G401 (cell line): ENCODE results near the gene SMAD6. TPM values are rescaled to one million over a fixed set of nuclear protein-coding genes. Genes with fewer than 3 reads are reported as not detected.

Source experiments
- DNase-seq: peaks from one replicate; pipeline ENCODE4 v3.0.0-alpha.2; 2015; ENCODE audit warnings: low spot score
- in situ Hi-C: cut with HindIII; loops from 2 replicates; pipeline ENCODE4 v1.10.0; 2016; ENCODE audit warnings: low sequenced_read_pairs, mixed read lengths
- total RNA-seq: library from RNA; depleted of rRNA; stranded (reverse); fragments of >200 nt; shearing (Covaris generic); gene quantifications from 2 replicates; pipeline ENCODE4 v1.2.3, GENCODE V29; 2014; rRNA removed

SMAD6 gene
- total RNA-seq: 84.0 and 102 TPM in 2 replicates

DNA sequence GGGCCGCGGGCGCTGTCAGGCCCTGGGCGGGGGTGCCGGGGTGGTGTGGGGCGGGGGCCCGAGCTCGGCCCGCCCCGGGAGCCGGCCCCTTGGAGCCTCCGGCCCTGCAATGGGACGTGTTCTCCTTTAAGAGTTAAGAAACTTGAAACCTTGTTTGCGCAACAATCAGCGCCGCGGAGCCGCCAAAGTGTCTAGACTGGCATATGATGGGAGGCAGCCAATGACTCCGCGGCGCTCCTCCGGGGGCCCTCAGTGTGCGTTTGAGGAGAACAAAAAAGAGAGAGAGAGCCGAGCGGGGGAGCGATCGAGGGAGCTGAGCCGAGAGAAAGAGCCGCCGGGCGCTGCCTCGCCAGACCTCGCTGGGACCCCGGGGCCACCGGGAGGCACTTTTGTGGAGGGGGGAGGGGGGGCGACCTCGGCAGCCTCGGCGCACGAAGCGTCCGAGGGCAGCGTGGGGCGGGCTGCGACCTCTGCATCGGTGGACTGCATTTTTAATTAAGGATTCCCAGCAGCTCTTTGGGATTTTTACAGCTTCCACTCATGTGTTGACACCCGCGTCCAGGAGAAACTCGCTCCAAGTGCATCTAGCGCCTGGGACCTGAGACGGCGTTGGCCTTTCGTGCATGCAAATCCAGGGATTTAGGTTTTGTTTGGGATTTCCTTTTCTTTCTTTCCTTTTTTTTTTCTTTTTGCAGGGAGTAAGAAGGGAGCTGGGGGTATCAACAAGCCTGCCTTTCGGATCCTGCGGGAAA, at the start of gene SMAD6:
TSS of gene SMAD6 (plus strand) at position 202 of the 752 bp plus-strand sequence. CDS start 1,023 bp downstream, outside the sequence.
- peak; percentile 80 for DNase-seq
- in situ Hi-C loops: no loop called here

DNA sequence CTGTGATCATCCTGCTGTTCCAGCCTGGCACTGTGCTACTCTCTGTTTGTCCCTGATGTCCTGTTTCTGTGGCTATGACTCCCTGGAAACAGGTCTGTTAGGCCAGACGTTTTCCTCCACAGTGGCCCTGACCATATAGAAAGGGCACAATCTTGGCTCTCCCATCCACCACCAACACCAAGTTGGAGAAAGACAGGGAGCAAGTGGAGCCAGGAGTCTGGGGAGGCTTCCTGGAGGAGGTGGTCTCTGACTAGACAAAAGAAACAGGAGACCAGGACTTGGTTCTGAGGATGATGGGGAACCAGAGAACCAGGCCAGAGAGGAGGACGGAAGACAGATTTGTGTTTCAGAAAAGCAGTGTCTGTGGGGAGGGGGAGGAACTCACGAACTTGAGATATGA, 49.2 kb upstream of the SMAD6 start:
- no peak for DNase-seq
- in situ Hi-C loops: no loop called here

DNA sequence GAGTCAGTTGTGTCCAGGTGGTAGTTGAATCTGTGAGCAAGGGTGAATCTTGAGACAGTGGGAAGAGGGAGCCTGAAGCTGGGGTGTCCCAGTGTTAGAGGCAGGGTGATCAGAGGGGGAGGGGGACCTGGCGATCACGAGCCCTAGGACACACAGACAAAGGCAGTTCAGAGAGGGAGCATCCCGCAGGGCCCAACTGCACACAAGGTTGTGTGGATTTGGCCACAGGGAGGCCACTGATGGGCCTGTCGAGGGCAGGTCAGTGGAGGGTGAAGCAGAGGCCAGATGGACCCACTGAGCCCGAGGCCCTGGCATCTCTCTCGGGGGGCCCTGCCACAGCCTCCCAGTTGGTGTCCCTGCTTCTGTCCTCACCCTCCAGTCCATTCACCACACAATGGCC, 48.6 kb upstream of the SMAD6 start:
- no peak for DNase-seq
- in situ Hi-C loops: no loop called here

DNA sequence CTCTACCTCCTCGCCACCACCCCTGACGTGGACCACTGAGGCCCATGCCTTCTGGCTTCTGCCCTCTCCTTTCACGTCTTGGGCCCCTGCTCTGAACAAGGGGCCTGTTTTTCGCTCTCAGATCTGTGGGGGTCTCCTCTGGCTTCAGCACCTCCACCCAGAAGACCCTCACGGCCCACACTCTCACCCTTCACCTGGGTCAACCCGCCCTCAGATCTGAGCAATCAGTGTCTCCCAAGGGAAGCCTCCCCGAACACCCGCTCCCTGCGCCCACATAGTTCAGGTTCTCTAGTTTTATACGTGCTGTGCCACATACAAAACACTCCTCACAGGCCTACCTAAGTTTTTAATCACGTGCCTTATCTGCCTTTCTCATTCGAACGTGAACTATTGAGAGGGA, 48.2 kb upstream of the SMAD6 start:
- in situ Hi-C loops: no loop called here
- no peak for DNase-seq

DNA sequence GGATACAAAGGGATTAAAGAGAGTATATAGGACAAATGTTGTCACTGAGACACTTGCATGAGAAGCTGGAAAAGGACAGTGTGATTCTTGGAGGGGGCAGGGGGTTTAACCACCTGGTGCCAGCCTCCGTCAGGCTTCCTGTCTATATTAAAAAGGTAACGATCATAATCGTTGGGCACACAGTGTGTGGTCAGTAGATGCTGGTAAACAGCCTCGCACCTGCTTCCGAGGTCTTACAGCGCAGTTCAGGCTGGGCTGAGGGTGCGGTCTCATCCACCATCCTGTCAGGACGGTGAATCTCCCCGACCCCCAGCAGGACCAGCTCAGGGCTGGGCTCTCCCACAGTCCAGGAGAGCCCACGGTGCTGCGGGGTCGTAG, 47.7 kb upstream of the SMAD6 start:
- in situ Hi-C loops: no loop called here
- DNase-seq: no peak

DNA sequence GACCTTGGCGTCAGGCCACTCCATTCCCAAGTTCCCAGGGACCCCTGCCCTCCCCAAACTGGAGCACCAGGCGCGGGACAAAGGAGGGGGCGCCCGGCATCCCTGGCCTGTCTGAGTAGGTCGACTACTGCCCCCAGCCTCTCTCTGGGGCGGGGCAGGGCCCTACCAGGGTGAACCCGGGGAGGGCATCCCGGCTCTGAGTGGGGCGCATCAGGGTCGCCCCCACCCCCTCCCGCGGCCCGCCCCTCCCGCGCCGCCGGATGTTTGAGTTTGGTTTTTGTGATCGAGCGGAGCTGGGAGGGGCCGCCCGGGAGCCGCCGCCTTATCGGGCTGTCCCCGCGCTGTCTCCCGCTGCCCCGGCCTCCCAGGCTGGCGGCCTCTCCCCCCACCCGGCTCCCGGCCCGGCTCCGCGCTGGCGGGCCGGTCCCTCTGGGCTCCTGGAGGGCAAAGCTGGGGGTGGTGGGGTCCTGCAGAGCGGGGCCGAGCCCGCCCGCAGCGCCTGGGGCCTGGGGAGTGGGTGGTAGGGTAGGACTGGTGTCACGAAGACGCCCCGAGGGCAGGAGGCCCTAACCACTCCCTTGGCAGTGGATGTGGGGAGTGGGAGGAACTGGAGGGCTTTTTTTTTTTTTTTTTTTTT, 47.2 kb upstream of the SMAD6 start:
- in situ Hi-C loops: no loop called here
- DNase-seq: no peak

DNA sequence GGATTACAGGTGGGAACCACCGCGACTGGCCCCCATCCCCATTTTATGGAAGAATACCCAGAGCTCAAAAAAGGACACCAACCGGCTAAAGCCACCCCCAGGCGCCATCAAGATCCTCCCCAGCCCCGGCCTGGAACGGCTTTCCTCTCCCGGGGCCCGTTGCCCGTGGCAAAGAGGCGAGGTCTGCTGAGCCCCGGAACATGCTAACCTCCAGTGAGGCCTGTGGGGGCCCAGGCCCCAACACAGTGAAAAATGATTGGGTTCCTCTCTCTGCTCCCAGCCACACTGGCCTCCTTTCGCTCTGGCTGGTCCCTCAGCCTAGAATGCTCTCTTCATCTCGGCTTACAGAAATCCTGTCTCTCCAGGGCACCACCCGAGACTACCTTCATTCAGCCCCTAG, 46.5 kb upstream of the SMAD6 start:
- DNase-seq: no peak
- in situ Hi-C loops: no loop called here

DNA sequence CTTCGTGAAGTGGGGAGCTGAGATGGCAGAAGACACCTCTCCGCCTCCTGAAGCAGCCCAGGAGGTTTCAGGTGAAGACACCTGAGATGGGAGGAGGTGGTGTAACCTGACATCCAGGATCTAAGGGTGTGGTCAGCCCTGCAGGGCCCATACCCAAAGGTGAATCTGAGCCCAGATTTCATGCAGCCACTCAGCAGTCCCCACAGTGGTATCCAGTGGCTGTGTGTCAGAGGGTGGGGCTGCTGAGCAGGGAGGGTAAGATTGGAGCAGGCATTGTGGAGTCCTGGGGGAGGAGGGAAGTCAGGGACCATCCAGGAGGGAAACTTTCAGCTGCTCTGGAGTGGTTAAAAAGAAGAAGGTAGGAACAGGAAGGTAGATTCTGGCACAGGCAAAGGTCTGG, 46.0 kb upstream of the SMAD6 start:
- in situ Hi-C loops: no loop called here
- no peak for DNase-seq

DNA sequence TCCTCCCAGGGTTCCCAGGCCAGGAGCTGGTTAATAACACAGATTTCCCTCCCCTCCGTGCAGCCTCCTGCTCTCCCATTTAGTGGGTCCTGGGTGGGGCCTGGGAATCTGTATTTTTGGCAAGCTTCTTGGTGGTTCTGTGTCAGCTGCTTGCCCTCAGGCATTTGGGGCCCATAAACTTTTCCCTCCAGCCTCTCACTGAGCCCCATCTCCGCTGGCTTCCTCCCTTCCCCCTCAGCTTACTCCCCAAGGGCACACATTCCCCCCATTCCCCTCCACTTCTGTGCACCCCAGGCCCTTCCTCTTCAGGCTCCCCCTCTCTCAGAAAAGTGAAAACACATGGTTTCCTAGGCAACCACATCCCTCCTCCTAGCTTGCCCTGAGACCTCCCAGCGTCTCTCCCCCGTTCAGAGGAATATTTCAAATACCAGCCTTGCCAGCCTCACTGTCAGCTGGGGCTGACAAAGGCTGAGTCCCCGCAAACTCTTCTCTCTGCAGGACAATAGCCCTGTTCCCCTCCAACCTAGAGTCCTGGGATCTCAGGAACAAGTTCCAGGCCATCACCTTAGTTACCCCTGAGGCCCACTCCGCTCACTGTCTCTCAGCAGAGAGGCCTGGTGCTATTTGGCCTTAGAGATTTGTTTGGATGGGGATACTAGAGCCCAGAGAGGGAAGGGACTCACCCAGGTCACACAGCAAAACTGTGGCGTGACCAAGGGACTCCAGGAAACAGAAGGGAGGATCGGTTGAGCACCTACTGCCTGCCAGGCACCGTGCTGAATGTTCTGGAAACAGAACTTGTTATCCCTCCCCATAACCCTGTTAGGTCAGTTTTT, 44.6 kb upstream of the SMAD6 start:
- DNase-seq: no peak
- in situ Hi-C loops: no loop called here

DNA sequence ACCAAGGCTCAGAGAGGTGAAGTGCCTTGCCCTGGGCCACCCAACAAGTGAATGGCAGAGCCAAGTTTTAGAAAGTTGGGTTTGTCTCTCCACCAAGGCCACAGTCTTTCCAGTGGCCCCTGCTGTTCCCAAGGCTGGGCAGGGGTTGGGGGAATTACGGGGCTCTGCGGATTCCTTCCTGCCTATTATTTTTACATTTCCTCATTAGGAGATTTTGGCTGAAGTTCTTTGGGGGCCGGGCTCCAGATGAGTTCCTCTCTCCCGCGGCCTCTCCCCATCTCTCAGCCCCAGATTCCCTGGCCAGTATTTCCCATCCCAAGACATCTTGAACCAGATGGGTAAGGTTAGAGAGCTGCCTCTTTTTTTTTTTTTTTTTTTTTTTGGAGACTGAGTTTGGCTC, 44.0 kb upstream of the SMAD6 start:
- in situ Hi-C loops: no loop called here
- no peak for DNase-seq

DNA sequence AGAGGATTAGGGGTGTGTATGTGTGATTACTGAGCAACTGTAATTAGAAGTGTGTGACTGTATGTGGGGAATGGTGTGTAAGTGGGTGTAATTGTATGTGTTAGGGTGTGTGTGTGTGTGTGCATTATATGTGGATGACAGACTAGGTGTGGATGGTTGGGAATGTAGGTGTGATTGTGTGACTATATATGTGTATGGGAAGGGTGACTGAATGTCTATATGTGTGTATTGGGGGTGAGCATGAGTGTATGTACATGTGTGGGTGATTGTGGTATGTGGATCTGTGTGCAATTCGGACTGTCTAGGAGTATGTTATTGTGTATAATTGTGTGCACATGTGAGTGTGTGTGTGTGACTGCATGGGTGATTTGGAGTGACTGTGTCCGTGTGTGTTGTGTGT, 43.2 kb upstream of the SMAD6 start:
- DNase-seq: no peak
- in situ Hi-C loops: no loop called here

DNA sequence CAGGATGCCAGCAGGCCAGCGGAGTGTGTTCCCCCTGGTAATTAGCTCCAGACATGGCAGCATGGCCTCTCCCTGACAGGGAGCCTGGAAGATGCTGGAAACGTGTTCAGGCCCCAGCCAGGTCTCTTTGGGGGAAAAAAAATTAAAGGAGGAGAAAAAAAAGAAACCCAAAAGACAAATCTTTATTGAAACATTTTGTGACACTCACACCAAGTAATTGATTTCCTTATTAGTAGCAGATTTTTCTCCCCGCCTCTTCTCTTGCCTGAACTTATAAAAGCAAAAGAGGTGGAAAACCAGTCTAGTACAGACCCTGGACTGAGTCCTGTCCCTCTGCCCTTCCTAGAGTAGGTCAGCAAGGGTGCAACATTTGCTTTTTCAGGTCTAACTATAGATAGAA, 42.7 kb upstream of the SMAD6 start:
- in situ Hi-C loops: no loop called here
- DNase-seq: no peak

DNA sequence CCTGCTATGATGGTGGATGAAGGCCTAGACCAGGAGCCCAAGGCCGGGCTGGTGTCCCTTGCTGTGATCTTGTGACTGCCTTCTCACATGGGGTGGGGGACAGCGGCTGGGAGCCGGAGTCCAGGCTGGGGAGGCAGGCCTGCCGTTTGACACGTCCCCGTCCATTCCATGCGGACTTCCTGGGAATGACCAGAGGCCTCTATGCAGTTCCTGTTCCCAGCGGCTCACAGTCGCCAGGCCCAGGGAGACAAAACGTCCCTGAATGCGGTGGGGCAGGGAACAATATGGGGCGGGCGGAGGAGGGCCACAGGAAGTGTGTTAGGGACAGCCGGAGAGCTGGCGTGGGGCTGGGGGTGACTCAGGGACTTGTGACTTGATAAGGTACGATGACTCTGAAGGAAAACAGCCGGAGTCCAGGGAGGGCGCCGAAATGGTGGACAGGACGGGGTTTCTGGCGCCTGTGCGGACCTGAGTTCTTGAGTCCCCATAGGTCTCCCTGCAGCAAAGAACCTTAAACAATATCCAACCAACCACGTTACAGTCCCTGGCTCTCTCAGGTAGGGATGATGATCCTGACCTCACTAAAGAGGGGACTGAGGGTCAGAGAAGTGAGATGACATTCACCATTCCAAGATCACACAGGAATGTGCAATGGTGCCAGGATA, 40.5 kb upstream of the SMAD6 start:
- in situ Hi-C loops: no loop called here
- DNase-seq: no peak

DNA sequence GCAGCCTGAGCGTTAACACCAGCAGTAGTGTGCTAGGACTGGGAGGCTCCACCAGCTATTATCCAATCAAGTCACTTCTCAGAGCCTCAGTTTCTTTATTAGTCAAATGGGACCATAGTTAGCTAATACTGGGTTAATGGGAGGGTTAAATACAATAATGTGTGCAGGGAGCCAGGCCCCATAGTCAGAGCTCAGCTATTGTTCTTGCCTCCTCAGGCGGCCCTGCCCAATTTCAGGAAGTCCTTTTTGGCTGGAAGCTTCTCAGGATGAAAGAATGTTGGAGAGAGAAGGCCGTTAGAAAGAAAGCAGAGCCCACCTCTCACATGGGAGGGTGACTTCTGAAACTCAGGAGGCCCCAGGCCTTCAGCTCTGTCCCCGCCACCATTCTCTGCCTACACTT, 39.5 kb upstream of the SMAD6 start:
- no peak for DNase-seq
- in situ Hi-C loops: no loop called here

DNA sequence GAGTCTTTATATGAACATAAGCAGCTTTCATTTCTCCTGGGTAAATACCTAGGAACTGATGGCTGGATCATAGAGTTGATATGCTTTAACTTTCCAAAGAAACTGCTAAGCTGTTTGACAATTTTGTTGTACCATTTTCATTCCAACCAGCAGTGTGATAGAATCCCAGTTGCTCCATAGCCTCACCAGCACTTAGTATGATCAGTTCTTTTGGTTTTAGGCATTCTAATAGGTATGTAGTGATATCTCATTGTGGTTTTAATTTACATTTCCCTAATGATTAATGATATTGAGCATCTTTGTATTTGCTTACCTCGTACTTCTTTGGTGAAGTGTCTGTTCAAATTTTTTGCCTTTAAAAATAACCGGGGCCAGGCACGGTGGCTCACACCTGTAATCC, 38.4 kb upstream of the SMAD6 start:
- in situ Hi-C loops: no loop called here
- no peak for DNase-seq

DNA sequence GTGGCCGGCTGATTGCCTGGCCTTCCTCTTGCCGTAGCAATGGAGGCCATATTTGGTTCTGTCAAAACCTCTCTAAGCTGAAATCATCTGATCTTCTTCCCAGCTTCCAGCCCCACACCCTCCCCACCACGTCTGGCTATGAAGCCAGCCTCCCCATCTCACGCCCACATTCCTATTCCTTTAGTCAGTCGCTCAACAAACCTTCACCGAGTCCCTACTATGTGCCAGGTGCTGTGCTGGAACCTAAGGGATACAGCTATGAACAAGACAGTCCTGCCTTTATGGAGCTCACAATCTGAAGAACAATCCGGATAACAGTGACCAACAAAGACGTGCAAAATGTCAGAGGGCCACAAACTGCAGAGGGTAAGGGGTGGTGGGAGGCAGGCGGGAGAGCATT, 31.9 kb upstream of the SMAD6 start:
- in situ Hi-C loops: no loop called here
- DNase-seq: no peak

DNA sequence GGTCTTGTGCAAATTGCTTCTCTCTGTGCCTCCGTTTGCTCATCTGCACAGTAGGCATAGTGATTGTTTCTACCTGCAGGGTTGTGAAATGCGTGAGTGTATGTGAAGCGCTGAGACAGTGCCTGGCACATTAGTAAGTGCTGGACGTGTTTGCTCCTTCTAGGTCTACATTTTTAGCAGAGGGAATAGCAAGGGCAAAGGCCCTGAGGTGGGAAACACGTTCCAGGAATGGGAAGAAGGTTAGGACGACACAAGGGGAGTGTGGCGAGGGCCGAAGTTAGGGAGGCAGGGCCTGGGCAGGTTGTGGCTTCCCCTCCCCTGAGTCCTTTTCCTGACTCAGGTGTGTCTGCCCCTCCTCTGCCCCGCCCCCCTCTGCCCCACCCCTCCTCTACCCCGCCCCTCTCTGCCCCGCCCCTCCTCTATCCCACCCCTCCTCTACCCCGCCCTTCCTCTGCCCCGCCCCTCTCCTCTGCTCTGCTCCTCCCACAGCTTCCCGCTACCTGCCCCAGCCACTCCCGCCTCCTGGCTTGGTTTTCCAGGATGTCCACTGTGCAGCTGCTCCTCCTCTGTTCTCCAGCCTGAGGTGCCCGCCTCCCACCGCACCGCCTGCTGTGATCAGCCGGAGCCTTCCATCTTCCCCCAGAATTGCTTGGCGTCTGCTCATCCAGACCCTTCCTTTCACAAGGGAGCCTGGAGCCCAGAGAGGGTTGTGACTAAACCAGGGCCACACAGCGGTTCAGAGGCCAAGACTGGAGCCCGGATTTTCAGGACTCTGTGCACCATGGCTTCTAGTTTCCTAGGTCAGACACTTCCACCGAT, 31.1 kb upstream of the SMAD6 start:
- DNase-seq: no peak
- in situ Hi-C loops: no loop called here

DNA sequence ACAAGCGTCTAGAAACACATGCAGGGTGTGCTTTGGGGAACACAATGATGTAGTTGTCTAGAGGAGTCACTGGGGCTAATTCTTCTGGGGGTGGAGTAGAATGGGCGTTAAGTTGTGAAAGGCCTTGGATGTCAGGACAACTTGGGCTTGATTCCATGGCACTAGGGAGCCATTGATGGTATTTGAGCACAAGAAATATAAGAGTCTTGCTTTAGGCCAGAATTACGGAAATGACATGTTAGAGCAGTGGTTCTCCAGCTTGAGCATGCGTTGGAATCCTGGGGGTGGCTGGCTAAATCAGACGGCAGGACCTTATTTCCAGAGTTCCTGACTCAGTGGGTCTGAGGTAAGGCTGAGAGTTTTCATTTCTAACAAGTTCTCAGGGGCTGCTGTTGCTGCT, 29.2 kb upstream of the SMAD6 start:
- in situ Hi-C loops: no loop called here
- DNase-seq: no peak
